ENCODE results near the gene ST3GAL5. TPM values are rescaled to one million over a fixed set of nuclear protein-coding genes. Genes with fewer than 3 reads are reported as not detected.

ST3GAL5 gene
- total and polyA plus RNA-seq, 2 of the 8 experiments (the other 6 are each of a cell fraction or from before 2014, with no cell fraction given): 1.9 to 4.5 TPM

DNA sequence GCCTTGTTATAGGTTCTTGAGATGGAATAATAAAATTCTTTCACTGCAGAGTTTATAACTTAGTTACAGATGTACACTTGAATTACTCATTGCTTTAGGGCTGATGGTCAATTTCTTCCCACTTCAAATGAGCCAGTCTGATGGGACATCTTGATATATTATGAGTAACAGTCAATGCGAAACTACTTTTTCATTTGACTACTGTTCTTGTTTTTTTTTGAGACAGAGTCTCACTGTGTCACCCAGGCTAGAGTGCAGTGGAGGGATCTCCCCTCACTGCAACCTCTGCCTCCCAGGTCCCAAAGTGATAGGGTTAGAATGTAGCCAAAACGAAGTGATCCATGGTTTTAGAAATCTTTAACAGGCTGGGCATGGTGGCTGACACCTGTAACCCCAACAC is 57.1 kb downstream of the ST3GAL5 start (continued):
- no peak for TF ChIP-seq USF2 (IDR thresholded peaks at IDR 0.05; ENCODE audit: low read length)
- TF ChIP-seq BACH1 (IDR thresholded peaks at IDR 0.05; ENCODE audit: low read length): no peak
- TF ChIP-seq PHF8 (conservative IDR thresholded peaks at IDR 0.05; ENCODE audit: low read depth, low read length): no peak
- no peak for TF ChIP-seq BRCA1 (IDR thresholded peaks at IDR 0.05; ENCODE audit: low read depth, low read length)
- no peak for TF ChIP-seq SP1 (IDR thresholded peaks at IDR 0.05; ENCODE audit: low read depth, low read length)
- no peak for TF ChIP-seq ATF3 (IDR thresholded peaks at IDR 0.05; ENCODE audit: insufficient read depth, low read depth, low read length)
- TF ChIP-seq ASH2L (IDR thresholded peaks at IDR 0.05; ENCODE audit: low read length): no peak
- TF ChIP-seq, protein P1, sequence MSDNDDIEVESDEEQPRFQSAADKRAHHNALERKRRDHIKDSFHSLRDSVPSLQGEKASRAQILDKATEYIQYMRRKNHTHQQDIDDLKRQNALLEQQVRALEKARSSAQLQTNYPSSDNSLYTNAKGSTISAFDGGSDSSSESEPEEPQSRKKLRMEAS (IDR thresholded peaks at IDR 0.05): no peak

All from H1 (cell line).